ENCODE results near the gene MOSPD3.

DNA sequence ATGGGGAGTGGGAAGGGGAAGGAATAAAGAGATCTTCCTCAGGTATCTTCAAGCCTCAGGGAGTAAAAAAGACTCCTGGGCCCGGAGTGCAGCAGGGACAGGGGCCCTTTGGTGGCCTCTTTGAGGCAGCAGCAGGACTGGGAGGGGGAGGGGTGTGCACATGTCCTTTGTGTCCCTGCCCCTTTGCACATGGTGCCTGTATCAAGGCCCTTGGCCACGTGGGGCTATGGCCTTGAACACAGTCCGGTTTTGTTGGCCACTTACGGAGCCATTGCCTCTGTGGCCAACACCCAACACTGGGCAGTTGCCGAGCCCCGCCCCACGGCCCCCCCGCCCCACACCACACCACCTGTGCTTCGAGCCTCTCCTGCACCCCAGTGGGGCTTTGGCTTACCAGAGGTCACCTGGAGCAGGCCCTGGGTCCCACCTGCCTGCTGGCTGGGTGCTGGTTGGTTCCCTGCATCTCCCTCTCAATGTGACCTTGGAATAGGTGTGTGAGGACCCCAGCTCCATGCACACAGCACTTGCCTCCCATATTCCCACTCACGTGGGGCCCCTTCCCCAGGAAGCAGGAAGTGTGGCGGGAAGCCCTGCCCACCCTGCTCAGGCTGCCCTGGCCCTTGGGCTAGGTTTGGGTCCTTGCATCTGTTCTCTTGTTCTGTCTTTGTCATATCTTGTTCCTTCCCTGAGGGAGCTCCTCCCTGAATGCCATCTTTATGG, 44.0 kb upstream of the MOSPD3 start:
- TF ChIP-seq, protein P1, sequence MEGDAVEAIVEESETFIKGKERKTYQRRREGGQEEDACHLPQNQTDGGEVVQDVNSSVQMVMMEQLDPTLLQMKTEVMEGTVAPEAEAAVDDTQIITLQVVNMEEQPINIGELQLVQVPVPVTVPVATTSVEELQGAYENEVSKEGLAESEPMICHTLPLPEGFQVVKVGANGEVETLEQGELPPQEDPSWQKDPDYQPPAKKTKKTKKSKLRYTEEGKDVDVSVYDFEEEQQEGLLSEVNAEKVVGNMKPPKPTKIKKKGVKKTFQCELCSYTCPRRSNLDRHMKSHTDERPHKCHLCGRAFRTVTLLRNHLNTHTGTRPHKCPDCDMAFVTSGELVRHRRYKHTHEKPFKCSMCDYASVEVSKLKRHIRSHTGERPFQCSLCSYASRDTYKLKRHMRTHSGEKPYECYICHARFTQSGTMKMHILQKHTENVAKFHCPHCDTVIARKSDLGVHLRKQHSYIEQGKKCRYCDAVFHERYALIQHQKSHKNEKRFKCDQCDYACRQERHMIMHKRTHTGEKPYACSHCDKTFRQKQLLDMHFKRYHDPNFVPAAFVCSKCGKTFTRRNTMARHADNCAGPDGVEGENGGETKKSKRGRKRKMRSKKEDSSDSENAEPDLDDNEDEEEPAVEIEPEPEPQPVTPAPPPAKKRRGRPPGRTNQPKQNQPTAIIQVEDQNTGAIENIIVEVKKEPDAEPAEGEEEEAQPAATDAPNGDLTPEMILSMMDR (IDR thresholded peaks at IDR 0.05): no peak
- TF ChIP-seq POLR2A (IDR thresholded peaks at IDR 0.05): no peak
- no peak for TF ChIP-seq EP300 (IDR thresholded peaks at IDR 0.05)
- no peak for TF ChIP-seq POLR2AphosphoS5 (IDR thresholded peaks at IDR 0.05)

Data from stomach (tissue), 4 donors.